Dermis microvascular lymphatic vessel endothelial cell (primary cell): Measurements from ENCODE around the gene FBXO42. TPM values are rescaled to one million over a fixed set of nuclear protein-coding genes. Genes with fewer than 3 reads are reported as not detected.
"Not testable (repeated sequence)": the region's sequence is repeated elsewhere in the genome, so short reads cannot be mapped to it uniquely, and the experiment has no call there.

Experiments
- DNase-seq, 2 donors: peaks; one replicate each; pipeline versions ENCODE4 v3.0.0 to v3.0.0-alpha.2; 2010; ENCODE audit warnings: low read depth in 2 of 2
- total RNA-seq: library from RNA; depleted of rRNA; stranded (reverse); fragments of >200 nt; gene quantifications from 2 replicates; pipeline ENCODE4 v1.2.1, GENCODE V29; 2014

FBXO42 gene
- total RNA-seq, 1 donor from 2014 or later = 5.9 TPM

DNA sequence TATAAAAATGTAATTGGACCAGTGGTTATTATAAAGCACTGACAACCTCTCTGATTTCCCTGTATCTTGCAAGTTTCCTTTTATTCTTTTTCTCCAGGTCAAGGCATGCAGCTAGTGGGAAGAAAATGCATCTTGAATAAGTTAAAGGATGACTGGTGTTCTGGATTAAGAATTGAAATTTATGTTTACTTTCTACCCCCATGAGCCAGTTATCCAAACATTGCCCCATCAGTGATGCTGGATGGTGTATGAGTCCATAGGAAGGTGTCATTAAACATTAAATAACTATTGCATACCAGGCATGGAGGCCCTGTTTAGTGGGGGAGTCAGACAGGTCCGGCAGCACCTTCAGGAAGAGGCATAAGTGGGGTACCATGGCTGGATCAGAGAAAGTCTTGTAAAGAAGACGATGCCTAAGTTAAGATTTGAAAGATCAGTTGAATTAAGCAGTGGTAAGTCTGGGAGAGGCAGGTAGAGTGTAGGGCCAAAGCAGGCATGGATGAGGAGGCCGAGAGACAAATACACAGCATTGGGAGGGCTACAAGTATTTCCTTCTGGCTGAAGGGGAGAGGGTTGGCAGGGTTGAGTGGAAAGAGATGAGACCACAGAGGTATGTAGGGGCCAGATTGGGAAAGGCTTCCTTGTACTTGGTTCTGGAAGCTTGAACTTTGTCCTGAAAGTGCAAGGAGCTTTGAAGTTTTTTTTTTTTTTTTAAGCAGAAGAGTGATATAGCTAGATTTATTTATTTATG is 20.4 kb upstream of the FBXO42 start:
- no peak for DNase-seq

DNA sequence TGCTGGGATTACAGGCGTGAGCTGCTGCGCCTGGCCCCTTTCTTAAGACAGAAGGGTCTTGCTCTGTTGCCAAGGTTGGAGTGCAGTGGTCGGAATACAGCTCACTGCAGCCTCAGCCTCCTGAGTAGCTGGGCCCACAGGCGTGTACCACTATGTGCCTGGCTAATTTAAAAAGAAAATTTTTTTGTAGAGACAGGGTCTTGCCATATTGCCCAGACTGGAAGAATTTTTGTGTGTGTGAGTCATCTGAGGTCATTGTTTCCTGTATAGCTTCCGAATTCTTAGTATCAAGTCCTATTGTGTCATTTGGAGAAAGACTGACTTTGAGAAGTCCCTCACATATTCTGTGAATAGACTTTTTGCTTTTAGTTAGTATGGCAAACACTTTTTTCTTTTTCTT is 19.4 kb upstream of the FBXO42 start:
- DNase-seq = peak; percentile 66 to 86

DNA sequence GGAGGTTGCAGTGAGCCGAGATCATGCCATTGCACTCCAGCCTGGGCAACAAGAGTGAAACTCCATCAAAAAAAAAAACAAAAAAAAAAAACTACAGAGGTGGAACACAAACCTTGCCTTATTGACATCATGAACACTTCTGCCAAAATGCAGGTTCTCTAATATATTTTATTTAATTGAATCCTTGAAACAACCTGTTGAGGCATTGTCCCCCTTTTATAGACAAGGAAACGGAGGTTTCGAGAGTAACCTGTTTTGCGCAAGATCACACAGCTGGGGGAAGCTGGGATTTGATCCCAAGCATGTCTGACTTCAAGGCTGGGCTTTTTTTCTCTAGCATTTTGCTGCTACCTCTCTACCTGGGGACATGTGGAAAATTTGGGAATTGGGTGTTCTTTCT is 17.5 kb upstream of the FBXO42 start:
- DNase-seq = no peak

DNA sequence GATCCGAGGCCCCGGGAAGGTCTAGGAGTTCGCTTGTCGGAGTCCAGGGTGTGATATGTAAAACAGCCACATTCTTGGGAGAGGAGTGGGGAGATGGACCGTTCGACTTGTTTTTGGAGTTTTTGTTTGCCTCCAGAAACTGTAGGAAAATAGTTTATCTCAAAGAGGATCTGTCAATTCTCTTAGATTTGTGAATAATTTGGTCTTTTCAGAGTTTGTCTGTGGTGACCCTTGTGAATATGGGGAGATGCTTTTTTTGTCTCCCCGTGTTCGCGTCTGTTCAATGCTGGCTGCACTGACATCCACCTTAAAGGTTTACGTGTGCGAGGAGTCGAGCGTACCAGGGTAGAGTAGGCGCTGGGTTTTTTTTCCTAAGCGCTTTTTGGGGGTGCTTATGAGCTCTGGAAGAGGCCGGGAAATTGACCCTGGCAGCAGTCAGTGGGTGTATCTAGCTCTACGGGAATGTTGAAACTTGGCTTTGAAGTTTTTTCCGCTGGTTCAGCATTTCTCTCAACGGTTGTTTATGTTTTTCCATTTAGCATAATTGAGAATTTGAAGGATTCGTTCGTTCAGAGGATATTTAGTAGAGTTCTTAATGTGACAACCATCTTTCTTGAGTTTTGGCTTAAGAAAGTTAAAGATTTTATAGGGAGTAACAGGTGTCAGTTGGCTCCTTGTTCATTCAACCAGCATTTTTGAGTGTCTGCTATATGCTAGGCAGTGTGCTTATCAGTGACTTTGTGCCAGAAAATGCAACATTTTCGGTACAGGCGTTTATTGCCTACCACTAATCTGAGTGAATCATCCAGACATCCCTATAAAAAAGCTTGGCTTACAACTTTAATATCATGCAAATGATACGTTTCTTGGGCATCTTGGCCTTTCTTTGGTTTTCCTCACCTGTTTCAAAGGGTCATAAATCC is 15.9 kb upstream of the FBXO42 start:
- peak in 1 of 2 donors; percentile 33 for DNase-seq

DNA sequence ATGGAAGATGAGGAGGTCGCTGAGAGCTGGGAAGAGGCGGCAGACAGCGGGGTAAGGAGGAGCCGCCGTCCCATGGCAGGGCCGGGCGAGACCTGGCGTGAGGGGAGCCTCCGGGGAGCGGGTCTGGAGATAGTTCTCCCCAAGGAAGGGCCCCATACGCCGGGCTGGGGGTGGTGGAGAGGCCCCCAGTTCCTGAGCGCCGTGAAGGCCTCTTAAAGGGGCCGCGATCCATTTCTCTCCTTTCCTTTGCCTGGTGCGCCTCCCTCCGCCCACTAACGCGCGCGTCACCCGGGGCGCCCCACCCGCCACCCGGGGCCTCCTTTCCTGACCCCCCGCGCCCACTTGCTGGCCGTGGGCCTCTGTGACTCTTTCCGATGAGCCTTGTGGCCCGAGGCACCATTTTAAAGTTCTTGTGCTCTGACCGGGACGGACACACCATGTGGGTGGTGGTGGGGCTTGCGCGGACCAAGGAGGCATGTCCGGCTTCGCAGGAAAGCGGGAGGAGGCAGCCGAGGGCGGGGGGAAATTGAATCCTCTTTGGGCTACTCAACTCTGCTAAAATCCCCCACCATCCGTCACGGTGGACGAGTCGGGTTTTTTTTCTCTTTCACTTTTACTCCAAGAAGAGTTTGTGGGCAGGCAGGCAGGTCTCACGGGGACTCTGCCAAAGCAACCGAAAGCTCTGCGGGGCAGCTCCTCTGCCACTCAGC is 15.1 kb upstream of the FBXO42 start:
- peak; percentile 41 to 86 for DNase-seq

DNA sequence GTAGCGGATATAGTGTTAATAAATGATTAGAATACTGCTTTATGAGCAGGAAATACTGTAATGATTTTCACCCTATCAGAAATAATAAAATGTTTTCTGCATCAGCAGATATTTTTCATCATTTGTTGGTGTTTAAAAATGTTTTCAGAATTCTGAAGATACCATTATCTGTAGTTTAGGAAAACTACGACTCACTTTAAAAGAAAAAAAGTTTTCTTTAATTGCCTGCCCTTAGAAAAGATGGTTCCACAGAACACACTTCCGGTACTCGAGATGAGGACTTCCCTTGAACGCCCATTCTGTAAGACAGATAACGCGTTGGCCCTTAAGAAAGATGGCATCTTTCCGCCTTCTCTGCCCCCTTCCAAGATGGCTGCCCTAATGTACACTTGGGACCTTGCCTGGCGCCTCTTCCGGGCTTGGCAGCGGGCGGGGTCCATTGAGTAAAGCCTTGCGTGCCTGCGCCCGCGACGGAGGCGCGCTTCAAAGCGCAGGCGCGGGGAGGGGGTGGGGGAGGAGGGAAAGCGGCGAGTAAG is 14.5 kb upstream of the FBXO42 start, which contains the start of gene SZRD1:
TSS of gene SZRD1 (plus strand) at position 521 of the 536 bp plus-strand sequence. CDS start 16 bp downstream, outside the sequence.
- DNase-seq = peak; percentile 97 to 99

DNA sequence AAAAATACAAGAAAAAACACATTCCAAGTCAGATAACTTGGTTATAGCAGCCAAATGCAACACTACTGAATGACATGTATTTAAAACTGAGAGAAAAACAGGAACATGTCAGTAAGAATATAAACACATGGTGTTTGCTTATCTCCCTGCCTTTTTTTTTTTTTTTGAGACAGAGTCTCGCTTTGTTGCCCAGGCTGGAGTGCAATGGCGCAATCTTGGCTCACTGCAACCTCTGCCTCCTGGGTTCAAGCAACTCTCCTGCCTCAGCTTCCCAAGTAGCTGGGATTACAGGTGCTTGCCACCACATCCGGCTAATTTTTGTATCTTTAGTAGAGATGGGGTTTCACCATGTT is 12.8 kb upstream of the FBXO42 start:
- peak in 1 of 2 donors; percentile 44 for DNase-seq

DNA sequence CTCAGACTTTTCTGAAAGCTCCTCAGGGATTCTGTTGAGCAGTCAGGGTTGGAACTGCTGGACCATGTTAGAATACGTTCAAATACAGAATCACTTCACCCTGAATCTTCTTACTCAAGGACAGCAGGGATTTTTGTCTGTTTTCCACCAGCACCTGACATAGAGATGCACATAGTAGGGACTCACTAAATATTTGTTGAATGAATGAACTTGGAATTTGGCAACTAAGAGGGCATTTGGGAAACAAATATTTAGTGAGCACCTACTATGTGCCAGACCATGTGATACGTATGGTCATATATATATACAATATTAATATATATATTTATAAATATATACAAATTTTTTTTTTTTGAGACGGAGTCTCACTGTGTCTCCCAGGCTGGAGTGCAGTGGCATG is 4.6 kb upstream of the FBXO42 start:
- DNase-seq = no peak

DNA sequence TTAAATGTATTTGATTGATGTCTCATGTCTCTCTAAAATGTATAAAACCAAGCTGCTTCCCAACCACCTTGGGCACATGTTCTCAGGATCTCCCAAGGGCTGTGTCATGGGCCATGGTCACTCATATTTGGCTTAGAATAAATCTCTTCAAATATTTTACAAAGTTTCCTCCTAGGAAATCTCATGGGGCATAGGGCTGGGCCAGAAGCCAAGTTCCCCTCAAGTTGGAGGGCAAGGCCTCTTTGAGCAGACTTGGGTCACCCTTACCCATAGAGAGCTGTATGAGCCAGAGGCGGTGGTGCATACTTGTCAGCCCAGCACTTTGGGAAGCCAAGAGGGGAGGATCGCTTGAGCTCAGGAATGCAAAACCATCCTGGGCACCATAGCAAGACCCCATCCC is 2.3 kb upstream of the FBXO42 start:
- no peak for DNase-seq

DNA sequence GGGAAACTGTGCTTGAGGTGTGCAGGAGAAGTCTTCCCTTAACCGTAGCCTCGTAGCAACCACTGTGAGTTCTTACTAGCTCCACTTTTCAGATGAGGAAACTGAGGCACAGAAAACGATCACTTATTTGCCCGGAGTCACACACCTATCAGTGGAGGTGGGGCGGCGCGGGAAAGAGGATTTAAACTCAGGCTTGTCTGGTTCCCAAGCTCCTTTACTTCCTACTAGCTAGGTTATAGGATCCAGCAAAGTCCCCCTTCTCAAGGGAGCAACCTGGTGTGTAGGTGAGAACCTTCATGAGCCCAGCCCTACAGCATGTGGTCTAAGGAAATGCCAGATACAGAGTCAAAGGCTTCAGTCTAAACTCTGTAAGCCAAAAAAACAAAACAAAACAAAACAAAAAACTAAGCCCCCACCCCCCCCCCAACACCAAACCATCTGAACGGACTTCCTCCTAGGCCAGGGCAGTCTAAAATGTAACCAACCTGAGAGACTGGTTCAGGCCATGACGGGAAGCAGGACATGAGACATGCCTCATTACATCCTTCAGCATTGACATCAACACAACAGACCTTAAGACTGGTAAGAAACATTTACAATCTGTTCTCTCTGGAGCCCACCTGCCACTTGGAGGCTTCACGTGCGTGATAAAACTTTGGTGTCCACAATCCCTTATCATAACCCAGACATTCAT is 709 bp upstream of the FBXO42 start:
- DNase-seq = peak in 1 of 2 donors; percentile 18

DNA sequence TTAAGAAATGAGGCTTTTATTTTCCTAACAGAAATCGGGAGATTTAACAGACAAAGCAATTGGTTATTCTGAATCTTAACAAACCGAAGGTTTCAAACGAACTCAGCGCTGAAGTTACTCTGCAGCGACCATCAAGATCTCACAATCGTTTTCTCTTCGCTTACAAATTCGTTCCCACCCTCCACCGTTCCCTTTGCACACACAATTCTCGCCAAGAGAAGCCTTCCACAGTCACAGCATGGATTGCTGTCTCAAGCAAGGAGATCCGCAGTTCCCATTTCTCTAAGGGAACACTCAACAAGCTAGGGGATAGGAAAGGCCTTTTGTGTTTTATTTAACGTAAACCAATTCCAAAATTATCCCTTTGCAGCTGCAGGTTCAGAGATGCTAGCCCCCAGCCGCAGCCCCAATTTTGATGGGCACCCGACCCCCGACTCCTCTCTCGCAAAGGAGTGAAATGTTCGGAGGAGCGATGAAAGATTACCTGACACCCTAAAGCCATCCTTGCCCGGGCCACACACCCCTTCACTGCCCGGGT is 755 bp downstream of the FBXO42 start:
- DNase-seq = peak in 1 of 2 donors; percentile 41

DNA sequence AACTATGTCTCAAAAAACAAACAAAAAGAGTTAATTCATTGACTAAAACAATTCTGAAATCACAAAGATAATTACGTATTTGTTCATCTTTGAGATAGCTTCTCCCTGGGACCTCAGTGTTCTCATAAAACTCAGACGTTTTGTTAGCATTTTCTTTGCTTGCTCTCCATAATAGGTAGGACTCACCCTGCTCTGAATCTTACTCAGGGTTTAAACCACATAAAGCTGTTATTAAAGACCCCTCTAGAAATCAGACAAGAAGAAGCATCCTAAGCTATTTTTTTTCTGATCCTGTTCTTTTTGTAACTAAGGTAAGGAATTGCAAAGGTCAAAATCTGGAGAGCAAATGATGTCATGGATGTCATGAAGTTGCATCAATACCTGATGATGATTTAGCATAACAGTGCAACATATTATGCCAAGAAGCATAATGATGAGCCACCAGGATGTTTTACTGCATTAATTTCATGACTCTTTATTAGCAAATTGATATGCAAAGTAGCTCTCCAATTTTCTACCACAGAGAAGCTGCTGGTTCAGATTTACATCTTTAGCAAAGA is 2.4 kb downstream of the FBXO42 start:
- no peak for DNase-seq

DNA sequence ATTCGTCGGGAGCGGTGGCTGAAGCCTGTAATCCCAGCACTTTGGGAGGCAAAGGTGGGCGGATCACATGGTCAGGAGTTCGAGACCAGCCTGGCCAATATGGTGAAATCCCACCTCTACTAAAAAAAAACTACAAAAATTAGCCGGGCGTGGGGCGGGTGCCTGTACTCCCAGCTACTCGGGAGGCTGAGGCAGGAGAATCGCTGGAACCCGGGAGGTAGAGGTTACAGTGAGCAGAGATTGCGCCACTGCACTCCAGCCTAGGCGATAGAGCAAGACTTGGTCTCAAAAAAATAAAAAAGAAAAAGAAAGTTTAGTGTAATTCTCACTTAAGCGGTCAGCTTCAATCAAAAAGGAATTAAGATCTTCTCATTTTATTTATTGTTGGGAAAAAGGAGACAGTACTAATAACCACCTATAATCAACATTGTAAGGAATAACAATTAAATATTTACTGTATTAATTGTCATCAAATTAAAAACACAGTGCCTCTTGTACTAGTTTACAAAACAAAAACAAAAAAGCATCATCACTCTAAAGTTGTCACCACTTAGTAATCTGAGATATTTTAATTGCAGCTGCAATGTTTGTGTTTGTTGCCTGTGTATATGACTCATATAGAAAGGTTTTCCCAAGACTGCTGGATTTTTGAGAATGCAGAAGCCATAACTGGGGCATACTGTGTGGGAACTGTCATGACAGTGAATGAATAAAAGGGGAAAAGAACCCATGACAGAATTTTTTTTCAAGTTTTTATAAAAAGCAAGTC is 3.7 kb downstream of the FBXO42 start:
- DNase-seq = peak in 1 of 2 donors; percentile 49

DNA sequence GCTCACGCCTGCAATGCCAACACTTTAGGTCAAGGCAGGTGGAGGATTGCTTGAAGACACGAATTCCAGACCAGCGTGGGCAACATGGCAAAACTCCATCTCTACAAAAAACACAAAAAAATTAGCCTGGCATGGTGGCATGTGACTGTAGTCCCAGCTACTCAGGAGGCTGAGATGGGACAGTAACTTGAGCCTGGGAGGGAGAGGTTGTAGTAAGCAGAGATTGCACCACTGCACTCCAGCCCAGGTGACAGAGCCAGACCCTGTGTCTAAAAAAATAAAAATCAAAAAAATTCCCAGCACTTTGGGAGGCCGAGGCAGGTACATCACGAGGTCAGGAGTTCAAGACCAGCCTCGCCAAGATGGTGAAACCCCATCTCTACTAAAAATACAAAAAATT is 9.0 kb downstream of the FBXO42 start:
- DNase-seq = not testable (repeated sequence)

DNA sequence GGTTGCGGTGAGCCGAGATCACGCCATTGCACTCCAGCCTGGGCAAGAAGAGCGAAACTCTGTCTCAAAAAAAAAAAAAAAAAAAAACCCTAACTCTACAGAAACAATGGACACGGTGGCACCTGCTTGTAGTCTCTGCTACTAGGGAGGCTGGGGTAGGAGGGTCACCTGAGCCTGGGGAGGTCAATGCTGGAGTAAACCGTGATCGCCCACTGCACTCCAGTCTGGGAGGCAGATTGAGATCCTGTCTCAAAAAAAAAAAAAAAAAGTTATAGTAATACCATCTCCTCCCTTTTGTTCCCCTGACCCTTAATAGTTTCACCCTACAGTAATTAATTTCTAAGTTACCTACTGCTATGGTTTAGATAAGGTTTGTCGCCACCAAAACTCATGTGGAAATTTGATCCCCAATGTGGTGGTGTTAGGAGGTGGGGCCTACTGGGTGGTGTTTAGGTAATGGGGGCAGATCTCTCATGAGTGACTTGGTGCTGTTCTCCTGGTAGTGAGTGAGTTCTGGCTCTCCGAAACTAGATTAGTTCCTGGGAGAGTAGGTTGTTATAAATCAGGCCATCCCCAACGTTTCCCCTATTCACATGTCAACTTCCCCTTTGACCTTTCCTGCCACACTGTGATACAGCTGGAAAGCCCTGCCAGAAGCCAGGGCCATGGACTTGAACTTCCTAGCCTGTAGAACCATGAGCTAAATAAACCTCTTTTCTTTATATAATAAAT is 9.8 kb downstream of the FBXO42 start:
- DNase-seq = no peak

DNA sequence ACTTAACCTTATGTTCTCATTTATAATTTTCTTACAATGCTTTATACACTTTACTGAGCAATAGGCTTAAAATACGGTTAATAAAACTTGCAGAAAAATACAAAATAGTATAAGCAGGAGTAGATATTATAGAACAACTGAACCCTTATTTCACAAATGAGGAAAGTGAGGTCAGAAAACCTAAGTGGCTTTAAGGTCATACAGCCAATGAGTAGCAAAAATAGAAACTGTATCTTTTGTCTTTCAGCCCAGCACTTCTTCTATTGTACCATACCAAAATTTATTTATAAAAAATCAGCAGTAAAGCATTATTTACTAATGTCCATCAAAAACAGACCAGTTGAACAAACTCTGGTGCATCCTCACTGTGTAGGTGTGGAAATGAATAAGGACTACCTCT is 11.6 kb downstream of the FBXO42 start:
- no peak for DNase-seq

DNA sequence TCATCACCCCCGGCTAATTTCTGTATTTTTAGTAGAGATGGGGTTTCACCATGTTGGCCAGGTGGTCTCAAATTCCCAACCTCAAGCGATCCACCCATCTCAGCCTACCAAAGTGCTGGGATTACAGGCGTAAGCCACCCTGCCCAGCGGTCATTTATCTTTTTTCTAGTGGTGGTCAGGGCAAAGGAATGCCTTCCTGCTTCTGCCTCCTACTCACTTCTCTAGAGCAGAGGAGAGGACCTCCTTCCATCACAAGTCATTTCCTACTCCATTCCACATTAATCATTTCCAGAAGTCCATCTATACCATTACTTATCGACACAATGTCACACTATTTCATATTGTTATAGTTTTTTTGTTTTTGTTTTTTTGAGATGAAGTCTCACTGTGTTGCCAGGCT is 13.3 kb downstream of the FBXO42 start:
- no peak for DNase-seq

DNA sequence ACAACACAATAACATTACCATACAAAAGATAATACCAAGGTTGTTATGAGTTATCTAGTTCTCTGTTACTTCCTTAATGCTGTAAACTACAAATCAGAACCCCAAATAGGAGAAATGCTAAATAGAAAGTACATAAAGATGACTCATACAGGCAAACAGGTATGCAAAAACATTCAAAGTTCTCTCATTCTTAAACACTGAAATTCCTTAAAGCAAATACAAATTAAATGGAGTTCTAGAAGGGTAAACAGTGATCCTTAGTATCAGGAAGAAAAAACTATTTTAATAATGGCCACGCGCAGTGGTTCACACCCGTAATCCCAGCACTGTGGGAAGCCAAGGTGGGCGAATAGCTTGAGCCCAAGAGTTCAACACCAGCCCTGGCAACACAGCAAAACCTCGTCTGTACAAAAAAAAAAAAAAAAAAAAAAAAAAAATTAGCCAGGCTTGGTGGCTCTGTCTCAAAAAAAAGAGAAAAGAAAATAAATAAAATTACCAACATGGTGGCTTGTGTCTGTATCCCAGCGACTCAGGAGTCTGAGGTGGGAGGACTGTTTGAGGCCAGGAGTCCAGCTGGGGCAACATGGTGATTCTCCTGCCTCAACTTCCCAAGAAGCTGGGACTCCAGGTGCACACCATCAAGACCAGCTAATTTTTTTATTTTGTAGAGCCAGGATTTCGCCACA is 17.5 kb downstream of the FBXO42 start:
- DNase-seq = no peak
